ENCODE measurements around the gene MPEG1.
A peak's percentile ranks its signal among the peaks of the same experiment; 100 is the strongest.

MPEG1 gene

DNA sequence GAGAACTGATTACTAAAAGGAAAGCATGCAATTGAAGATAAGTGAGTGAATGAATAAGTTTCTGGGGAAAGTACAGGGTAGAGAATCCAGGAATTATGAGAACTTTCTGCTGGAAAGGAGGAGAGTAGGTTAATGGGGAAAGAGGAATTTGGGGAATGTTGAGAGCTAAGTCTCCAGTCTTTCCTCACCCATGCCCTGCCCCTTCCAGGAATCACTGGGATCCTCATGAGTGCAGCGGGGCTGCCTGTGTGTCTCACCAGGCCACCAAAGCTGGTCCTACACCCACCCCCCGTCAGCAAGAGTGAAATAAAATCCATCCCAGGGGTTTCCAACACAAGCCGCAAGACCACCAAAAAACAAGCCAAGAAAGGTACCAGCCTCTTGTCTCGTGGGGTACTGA is 23.8 kb downstream of the MPEG1 start:
- TF ChIP-seq, protein P1, sequence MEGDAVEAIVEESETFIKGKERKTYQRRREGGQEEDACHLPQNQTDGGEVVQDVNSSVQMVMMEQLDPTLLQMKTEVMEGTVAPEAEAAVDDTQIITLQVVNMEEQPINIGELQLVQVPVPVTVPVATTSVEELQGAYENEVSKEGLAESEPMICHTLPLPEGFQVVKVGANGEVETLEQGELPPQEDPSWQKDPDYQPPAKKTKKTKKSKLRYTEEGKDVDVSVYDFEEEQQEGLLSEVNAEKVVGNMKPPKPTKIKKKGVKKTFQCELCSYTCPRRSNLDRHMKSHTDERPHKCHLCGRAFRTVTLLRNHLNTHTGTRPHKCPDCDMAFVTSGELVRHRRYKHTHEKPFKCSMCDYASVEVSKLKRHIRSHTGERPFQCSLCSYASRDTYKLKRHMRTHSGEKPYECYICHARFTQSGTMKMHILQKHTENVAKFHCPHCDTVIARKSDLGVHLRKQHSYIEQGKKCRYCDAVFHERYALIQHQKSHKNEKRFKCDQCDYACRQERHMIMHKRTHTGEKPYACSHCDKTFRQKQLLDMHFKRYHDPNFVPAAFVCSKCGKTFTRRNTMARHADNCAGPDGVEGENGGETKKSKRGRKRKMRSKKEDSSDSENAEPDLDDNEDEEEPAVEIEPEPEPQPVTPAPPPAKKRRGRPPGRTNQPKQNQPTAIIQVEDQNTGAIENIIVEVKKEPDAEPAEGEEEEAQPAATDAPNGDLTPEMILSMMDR (conservative IDR thresholded peaks at IDR 0.05) = no peak
- H3K27ac ChIP-seq = peak overlapping the region; percentile 54; the same call in 1 of the 2 replicates

DNA sequence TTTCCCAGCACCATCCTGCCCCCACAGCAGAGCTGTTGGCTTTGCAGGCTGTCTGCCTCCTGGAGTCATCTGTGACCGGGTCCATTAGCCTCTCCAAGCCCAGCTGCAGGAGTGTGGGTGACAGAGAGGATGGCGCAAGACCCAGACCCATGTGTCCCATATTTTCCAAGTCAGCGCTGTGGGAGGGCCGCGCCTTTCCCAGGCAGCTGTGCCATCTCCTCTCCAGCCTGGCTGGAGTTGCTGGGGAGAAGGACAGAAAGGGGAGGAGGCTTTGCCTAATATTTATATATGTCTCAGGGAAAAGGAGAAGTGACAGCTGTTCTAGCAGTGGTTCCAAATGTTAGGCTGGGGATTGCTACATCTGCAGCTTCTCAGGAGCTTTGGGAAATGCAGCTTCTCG is 25.1 kb downstream of the MPEG1 start:
- no peak overlapping the region for H3K27ac ChIP-seq

DNA sequence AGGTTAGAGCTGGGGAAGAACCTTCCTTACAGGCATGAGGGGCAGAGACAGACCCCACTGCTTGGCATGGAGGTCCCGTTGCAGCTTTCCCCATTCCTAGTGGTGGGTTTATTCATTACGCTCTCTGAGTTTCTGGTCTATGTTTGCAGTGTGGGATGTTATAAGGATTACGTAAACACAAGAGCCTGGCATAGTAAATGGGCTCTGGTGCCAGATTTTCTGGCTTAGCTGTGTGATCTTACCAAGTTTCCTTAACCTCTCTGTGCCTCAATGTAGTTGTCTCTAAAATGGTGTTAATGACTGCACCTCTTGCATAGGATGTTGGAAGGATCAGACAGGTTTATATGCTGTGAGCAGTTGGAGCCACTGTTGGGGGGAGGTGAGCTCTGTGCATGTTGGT is 25.7 kb downstream of the MPEG1 start:
- TF ChIP-seq, protein P1 (conservative IDR thresholded peaks at IDR 0.05) = no peak
- no peak overlapping the region for H3K27ac ChIP-seq

More for the DNA sequence above, 25.1 kb downstream of the MPEG1 start:
- TF ChIP-seq, protein P1 (conservative IDR thresholded peaks at IDR 0.05) = no peak

DNA sequence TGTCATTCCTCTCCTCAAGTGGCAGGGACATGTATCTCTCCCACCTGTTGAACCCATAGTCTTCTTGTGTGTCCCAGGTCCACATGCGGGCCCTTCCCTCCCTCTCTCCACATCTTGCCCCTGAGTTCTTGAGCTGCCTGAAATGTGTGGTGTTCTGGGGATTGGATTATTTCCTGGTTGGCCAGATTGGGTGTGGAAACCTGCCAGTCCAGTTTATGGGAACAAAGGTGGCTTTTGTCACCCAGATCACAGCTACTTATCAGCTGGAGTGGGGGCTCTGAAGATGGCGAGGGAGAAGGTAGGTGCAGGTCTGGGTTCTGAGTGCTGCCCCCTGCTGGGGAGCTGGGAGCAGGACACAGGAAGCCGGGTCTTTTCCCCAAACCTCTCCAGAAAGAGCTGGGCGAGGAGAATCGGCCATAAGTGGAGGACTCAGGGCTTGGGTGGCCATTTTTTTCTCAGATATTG is 26.6 kb downstream of the MPEG1 start:
- TF ChIP-seq, protein P1 (conservative IDR thresholded peaks at IDR 0.05) = peak; percentile 45
- no peak overlapping the region for H3K27ac ChIP-seq

DNA sequence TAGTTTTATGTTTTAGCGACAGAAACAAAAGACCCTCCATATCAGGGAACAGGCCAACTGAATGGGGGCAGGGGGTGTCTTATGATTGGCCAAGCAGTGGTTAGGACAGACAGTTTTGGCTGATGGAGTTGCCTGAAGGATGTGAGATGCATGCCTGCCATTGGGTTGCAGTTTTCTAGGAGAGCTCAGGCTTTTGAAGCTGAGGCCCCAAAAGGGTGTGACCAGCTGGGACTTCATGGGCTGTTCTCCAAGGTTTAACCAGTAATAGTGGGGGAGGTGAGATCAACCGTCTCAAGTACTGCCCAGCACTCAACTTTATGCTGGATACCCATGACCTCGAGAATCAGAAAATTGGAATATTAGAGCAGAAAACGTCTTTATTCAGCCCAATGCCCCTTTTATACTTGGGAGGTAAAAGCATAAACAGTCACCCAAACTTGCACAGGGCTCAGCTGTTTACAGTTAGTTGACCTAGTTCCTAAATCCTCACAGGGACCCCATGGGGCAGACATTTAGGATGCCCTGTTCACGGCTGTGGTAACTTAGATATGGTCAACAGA is 27.3 kb downstream of the MPEG1 start:
- TF ChIP-seq, protein P1 (conservative IDR thresholded peaks at IDR 0.05) = no peak
- no peak overlapping the region for H3K27ac ChIP-seq

DNA sequence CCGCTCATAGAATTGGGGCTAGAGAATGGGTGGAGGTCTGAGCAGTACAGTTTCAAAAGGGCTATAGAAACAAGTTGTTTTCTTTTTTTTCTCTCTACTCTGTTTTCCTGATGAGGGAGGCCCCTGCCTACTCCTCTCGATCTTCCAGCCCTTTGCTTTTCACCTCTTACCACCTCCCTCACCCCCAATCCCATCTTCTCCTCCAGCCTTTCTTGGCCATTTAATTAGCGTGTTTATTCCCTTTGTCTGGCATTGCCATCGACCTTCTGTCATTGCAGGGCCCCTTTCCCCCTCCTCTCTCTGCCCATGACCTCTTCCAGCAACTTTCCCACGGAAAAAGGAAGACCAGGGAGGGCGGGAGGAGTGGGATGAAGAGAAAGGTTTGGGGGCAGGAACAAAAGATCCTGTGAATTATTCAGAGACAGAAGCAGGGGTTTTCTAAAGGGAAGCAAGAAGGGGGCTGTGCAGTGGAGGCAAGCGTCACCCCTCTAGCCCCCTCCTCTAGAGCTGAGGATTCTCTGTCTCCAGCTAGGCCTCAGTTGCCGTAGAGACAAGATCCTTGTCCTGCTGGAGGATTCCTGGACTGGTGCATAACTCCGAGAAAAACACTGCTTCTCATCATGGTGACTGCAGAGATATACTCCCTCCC is 27.9 kb downstream of the MPEG1 start:
- TF ChIP-seq, protein P1 (conservative IDR thresholded peaks at IDR 0.05) = no peak

DNA sequence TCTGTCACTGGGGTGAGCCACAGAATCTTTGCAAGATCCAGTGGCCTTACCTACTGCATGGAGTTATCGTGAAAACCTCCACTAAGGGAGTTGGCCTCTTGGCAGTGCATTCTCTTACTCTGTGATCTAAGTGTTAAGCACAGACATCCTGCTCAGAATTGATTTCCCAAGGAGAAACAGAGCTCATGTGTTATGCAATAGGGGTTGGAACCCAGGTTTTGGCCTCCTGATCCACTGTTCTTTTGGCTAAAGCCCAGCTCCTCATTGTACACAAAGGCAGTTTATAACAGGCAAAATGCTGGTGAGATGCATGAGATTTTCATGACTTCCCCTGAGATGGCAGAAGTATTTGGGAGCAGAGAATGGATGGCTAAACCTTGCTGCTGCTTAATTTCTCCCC is 29.0 kb downstream of the MPEG1 start:
- TF ChIP-seq, protein P1 (conservative IDR thresholded peaks at IDR 0.05) = no peak
- H3K27ac ChIP-seq = no peak overlapping the region

More for the DNA sequence above, 27.9 kb downstream of the MPEG1 start:
- H3K27ac ChIP-seq = no peak overlapping the region
